WI38 (cell line): Measurements from ENCODE around the gene SLC38A8.
A peak's percentile ranks its signal among the peaks of the same experiment; 100 is the strongest.

ENCODE experiments used
- H3K4me3 ChIP-seq: 2 replicates; pipeline ENCODE4 v1.5.1; 2011; ENCODE audit warnings: low read depth, mild to moderate bottlenecking, control low read depth, low read length
- CTCF ChIP-seq: IDR thresholded peaks from 2 replicates; pipeline ENCODE4 v1.5.1; 2012; ENCODE audit warnings: low read depth, mild to moderate bottlenecking, control low read depth, low read length

SLC38A8 gene

DNA sequence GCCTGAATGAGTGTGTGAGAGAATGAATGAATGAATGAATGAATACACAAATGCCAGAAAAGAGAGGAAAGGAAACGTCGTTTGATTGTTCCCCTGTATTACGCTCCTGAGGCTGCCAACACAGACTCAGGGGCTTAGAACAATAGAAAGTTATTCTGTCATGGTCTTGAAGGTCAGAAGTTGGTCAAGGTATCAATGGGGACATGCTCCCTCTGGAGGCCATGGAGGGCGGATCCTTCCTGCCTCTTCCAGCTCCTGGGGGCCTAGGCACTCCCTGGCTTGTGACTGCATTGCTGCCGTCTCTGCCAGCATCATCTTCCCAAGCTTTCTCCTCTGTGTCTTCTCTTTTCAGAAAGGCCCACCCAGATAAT lies 1.5 kb upstream of the SLC38A8 start:
- no peak overlapping the region for H3K4me3 ChIP-seq
- TF ChIP-seq CTCF: peak; percentile 49; the same call in 1 of the 2 replicates

DNA sequence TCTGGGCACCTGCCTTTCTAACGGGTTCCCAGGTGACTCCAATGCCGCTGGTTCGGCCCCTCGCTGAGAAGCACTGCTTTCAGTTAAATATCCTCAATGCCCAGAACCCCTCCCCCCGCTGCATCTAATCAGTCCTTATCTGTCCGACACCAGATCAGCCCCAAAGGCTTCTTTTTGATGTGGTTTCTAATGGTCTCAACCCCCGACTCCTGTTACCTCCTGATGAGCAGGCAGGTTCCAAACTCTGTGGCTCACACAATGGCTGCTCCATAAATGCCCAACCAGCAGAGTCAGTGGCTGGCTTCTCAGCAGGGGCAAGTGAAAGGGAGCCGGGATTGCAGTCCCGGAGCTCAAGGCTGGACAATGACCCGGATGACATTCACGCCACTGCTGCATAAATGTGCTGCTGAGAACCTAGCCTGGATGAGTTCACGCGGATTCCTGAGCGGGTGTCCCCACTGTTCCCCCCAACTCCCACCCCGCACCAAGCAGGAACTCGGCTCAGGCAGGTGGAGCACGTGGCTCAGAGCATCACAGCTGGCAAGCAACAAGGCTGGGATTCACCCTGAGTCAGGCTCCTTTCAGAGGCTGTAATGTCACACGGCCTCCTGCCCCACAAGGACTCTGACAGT lies 1.0 kb upstream of the SLC38A8 start:
- TF ChIP-seq CTCF: no peak
- no peak overlapping the region for H3K4me3 ChIP-seq

GRCh38 chr16:84042879-84043485 lies 387 bp upstream of the SLC38A8 start:
- no peak overlapping the region for H3K4me3 ChIP-seq
- no peak for TF ChIP-seq CTCF

GRCh38 chr16:84041881-84042280 lies 714 bp downstream of the SLC38A8 start:
- H3K4me3 ChIP-seq: no peak overlapping the region
- no peak for TF ChIP-seq CTCF

DNA sequence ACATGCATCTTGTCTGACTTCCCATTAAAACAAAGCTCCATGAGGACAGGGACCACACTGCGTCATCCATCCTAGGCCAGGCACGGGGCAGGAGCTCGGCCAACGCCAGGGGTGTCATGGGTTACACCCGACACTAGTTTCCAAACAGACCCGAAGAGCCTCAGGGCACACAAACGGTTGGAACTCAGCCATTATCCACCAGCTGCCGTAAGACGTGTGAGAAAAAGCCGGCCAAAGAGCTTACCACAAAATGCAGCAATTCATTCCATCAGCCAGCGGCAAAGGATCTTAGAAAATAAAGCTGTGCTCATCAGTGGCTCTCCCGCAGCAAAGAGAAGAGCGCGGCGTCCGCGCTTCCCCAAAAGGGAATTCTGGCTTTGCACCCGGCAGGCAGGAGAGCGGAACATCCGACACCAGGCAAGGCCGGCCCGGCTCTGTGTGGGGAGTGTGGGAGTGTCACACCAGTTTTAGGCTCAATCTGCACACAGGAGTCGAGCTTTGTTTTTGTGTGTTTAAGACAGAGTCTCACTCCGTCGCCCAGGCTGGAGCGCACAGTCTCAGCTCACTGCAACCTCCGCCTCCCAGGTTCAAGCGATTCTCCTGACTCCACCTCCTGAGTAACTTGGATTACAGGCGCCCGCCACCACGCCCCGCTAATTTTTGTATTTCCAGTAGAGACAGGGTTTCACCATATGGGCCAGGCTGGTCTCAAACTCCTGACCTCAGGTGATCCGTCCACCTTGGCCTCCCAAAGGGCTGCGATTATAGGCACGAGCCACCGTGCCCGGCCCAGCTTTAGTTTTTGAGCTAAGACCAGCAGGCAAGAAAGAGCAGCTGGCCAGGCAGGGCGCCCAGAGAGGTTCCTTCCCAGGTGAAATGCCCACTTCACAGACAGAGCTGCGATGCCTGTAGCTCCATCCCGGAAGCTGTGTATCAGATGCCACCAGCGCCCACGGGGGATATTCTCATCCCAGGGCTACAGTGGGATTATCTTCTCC lies 1.5 kb downstream of the SLC38A8 start:
- no peak for TF ChIP-seq CTCF
- H3K4me3 ChIP-seq: no peak overlapping the region

- TF ChIP-seq CTCF: no peak
- no peak overlapping the region for H3K4me3 ChIP-seq
Measured at GRCh38 chr16:84040226-84040822, 2.3 kb downstream of the SLC38A8 start.
